ENCODE results near the gene DDIT3. TPM values are rescaled to one million over a fixed set of nuclear protein-coding genes. Genes with fewer than 3 reads are reported as not detected.

The DDIT3 gene
- total RNA-seq, 1 experiment from 2014 or later, result 79.2 TPM

DNA sequence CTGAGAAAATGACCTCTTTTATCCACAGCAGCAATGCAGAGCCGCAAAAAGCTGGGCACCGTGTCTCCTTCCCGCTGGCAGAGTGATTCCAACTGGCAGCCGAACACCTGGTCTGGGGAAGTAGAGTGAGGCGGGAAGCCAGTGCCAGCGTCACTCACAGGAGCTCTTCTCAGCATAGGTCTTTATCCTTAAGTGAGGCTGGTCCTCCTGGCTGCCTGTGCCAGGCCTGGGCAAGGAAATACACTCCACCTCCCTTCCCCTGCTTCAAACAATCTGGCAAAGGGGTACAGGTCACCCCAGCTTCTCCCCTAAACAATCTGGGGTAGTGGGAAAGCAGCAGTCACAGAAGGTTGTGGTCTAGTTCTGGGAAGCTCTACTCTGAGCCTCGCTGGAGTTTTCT lies 45.5 kb downstream of the DDIT3 start:
- Mint-ChIP-seq H3K36me3 (ENCODE audit: insufficient read depth, unreplicated experiment) (no peaks in the 10 kb centered on the region), H3K9me3 (ENCODE audit: unreplicated experiment) (no peaks in the 10 kb centered on the region), H3K4me3 (ENCODE audit: unreplicated experiment) (no peak overlapping the region), H3K27me3 (ENCODE audit: insufficient read depth, unreplicated experiment) (peaks cover 10% of the 10 kb centered on the region), H3K4me1 (ENCODE audit: low read depth, unreplicated experiment) (no peaks in the 10 kb centered on the region), H3K27ac (ENCODE audit: unreplicated experiment) (no peak overlapping the region)
- Histone ChIP-seq H3K27me3 (replicated peaks; ENCODE audit: control insufficient read depth, insufficient read depth, low read length) (no peaks in the 10 kb centered on the region), H3K36me3 (ENCODE audit: control insufficient read depth, insufficient read depth, low read length) (no peaks in the 10 kb centered on the region), H3K4me1 (no peaks in the 10 kb centered on the region), H3K9me3 (no peaks in the 10 kb centered on the region), H3K4me3 (ENCODE audit: low read depth, low read length) (no peak overlapping the region)
- CTCF ChIA-PET, result no interaction called here
- no peak for TF ChIP-seq CTCF (IDR thresholded peaks at IDR 0.05; ENCODE audit: insufficient read depth in 1 of 2, low read depth in 1 of 2, low read length in 1 of 2, severe bottlenecking in 1 of 2, unreplicated experiment in 1 of 2)
- DNase-seq, result no peak
- POLR2A ChIA-PET, result no interaction called here
- BruUV-seq (replicated peaks), result no TSS peak
- intact Hi-C loops (cut with micrococcal nuclease; ENCODE audit: unreplicated experiment), result no loop called here

GRCh38 chr12:57474430-57474829 lies 45.9 kb downstream of the DDIT3 start:
- intact Hi-C loops (cut with micrococcal nuclease; ENCODE audit: unreplicated experiment), result no loop called here
- BruUV-seq (replicated peaks), result no TSS peak
- H3K27me3 ChIP-seq (replicated peaks; ENCODE audit: control insufficient read depth, insufficient read depth, low read length), result no peaks in the 10 kb centered on the region
- no peak overlapping the region for H3K4me3 ChIP-seq (ENCODE audit: low read depth, low read length)
- H3K4me1 Mint-ChIP-seq (ENCODE audit: low read depth, unreplicated experiment), result no peaks in the 10 kb centered on the region
- no peak for TF ChIP-seq CTCF (IDR thresholded peaks at IDR 0.05; ENCODE audit: insufficient read depth in 1 of 2, low read depth in 1 of 2, low read length in 1 of 2, severe bottlenecking in 1 of 2, unreplicated experiment in 1 of 2)
- peaks cover 6% of the 10 kb centered on the region for H3K27me3 Mint-ChIP-seq (ENCODE audit: insufficient read depth, unreplicated experiment)
- no peak overlapping the region for H3K27ac Mint-ChIP-seq (ENCODE audit: unreplicated experiment)
- H3K9me3 Mint-ChIP-seq (ENCODE audit: unreplicated experiment), result no peaks in the 10 kb centered on the region
- no peaks in the 10 kb centered on the region for H3K4me1 ChIP-seq
- ChIA-PET POLR2A (no interaction called here), CTCF (interaction anchor here (0.8 kb wide), 1 partner anchor 16 kb away, joined by 5 read pairs; no protein-coding TSS in a partner anchor)
- no peak for DNase-seq
- H3K36me3 ChIP-seq (ENCODE audit: control insufficient read depth, insufficient read depth, low read length), result no peaks in the 10 kb centered on the region
- no peaks in the 10 kb centered on the region for H3K9me3 ChIP-seq
- no peak overlapping the region for H3K4me3 Mint-ChIP-seq (ENCODE audit: unreplicated experiment)
- no peaks in the 10 kb centered on the region for H3K36me3 Mint-ChIP-seq (ENCODE audit: insufficient read depth, unreplicated experiment)

DNA sequence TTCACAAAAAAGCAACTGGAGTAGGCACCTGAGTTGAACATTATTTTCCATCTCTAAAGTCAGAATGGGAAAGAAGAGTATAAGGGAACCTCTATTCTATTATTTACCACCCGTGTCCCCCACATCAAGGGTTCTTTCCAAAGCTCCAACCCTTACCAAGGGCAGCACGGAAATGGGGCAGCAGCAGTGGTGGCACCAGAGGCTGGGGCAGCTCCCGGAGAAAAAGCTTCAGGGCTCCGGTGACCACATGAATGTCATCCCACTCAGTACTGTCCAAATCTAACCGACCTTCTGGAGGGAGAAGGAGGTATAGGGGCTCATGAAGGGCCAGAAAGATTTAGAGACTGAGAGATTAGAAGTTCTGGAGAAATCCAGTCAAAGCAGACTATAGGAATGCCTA lies 46.4 kb downstream of the DDIT3 start:
- Mint-ChIP-seq H3K9me3 (ENCODE audit: unreplicated experiment) (no peaks in the 10 kb centered on the region), H3K27ac (ENCODE audit: unreplicated experiment) (no peak overlapping the region), H3K27me3 (ENCODE audit: insufficient read depth, unreplicated experiment) (peaks cover 4% of the 10 kb centered on the region), H3K4me3 (ENCODE audit: unreplicated experiment) (no peak overlapping the region), H3K4me1 (ENCODE audit: low read depth, unreplicated experiment) (no peaks in the 10 kb centered on the region), H3K36me3 (ENCODE audit: insufficient read depth, unreplicated experiment) (no peaks in the 10 kb centered on the region)
- ChIA-PET POLR2A (no interaction called here), CTCF (interaction anchor here (0.8 kb wide), 1 partner anchor 15 kb away, joined by 5 read pairs; no protein-coding TSS in a partner anchor)
- Histone ChIP-seq H3K9me3 (no peaks in the 10 kb centered on the region), H3K27me3 (replicated peaks; ENCODE audit: control insufficient read depth, insufficient read depth, low read length) (no peaks in the 10 kb centered on the region), H3K36me3 (ENCODE audit: control insufficient read depth, insufficient read depth, low read length) (no peaks in the 10 kb centered on the region), H3K4me1 (no peaks in the 10 kb centered on the region), H3K4me3 (ENCODE audit: low read depth, low read length) (no peak overlapping the region)
- no peak for DNase-seq
- BruUV-seq (replicated peaks), result no TSS peak
- intact Hi-C loops (cut with micrococcal nuclease; ENCODE audit: unreplicated experiment), result no loop called here
- no peak for TF ChIP-seq CTCF (IDR thresholded peaks at IDR 0.05; ENCODE audit: insufficient read depth in 1 of 2, low read depth in 1 of 2, low read length in 1 of 2, severe bottlenecking in 1 of 2, unreplicated experiment in 1 of 2)

Data from Caco-2 (cell line).